ENCODE results near the gene BOC.

DNA sequence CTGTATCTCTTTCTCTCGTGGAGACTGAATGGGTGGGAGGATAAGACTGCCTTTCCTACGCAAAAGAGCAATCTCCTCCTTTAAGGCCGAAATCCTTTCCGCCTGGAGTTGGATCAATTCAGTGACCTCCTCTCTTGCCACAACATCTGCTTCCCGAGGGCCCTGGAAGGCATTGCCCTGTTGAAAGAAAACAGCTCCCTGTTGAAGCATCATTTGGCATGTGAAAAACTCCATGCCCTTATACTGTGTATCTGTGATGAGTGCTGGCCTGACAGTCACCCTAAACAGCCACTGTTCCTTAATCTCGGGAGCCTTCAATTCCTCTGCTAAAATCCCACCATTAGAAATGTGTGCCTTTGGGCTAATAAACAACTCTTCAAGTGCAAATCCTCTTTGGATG, 80.2 kb downstream of the BOC start:
- TF ChIP-seq, protein P1, sequence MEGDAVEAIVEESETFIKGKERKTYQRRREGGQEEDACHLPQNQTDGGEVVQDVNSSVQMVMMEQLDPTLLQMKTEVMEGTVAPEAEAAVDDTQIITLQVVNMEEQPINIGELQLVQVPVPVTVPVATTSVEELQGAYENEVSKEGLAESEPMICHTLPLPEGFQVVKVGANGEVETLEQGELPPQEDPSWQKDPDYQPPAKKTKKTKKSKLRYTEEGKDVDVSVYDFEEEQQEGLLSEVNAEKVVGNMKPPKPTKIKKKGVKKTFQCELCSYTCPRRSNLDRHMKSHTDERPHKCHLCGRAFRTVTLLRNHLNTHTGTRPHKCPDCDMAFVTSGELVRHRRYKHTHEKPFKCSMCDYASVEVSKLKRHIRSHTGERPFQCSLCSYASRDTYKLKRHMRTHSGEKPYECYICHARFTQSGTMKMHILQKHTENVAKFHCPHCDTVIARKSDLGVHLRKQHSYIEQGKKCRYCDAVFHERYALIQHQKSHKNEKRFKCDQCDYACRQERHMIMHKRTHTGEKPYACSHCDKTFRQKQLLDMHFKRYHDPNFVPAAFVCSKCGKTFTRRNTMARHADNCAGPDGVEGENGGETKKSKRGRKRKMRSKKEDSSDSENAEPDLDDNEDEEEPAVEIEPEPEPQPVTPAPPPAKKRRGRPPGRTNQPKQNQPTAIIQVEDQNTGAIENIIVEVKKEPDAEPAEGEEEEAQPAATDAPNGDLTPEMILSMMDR (conservative IDR thresholded peaks at IDR 0.05; ENCODE audit: low read length) = no peak
- no peak for TF ChIP-seq EZH2phosphoT487 (IDR thresholded peaks at IDR 0.05; ENCODE audit: borderline replicate concordance, low read depth, low read length)

Data from OCI-LY7 (cell line).